NCI-H2196 treated with DMSO at 0.1 percent for 48 hours (cell line): ENCODE measurements around the gene FKTN.
"Not testable (repeated sequence)": the region's sequence is repeated elsewhere in the genome, so short reads cannot be mapped to it uniquely, and the experiment has no call there.

Experiments
- DNase-seq: peaks from one replicate; lab custom pipeline; 2025; ENCODE audit not compliant: unreplicated experiment; lab: John Stamatoyannopoulos, UW

FKTN gene

GRCh38 chr9:105557804-105558610 lies at the start of gene FKTN:
Gene FKTN, plus strand, starts transcription at chr9:105558131. Its CDS starts 16,902 bp downstream, at chr9:105575033.
- DNase-seq: peak; percentile 63

- DNase-seq: no peak
These were observed 49.4 kb upstream of the FKTN start for GRCh38 chr9:105508530-105508929.

- DNase-seq: no peak
These were observed 47.9 kb upstream of the FKTN start for GRCh38 chr9:105510024-105510423.

GRCh38 chr9:105511446-105511845 lies 46.5 kb upstream of the FKTN start:
- no peak for DNase-seq

GRCh38 chr9:105515811-105516413 lies 42.0 kb upstream of the FKTN start:
- no peak for DNase-seq

- not testable (repeated sequence) for DNase-seq
These were observed 38.1 kb upstream of the FKTN start for GRCh38 chr9:105519710-105520369.

- not testable (repeated sequence) for DNase-seq
These were observed 36.9 kb upstream of the FKTN start for GRCh38 chr9:105520992-105521391.

GRCh38 chr9:105522618-105523385 lies 35.1 kb upstream of the FKTN start:
- not testable (repeated sequence) for DNase-seq

- DNase-seq: no peak
These were observed 26.4 kb upstream of the FKTN start for GRCh38 chr9:105531530-105531929.

GRCh38 chr9:105535920-105536668 lies 21.8 kb upstream of the FKTN start:
- DNase-seq: no peak

GRCh38 chr9:105539452-105539851 lies 18.5 kb upstream of the FKTN start:
- DNase-seq: no peak

- no peak for DNase-seq
These were observed 16.1 kb upstream of the FKTN start for GRCh38 chr9:105541838-105542237.

- no peak for DNase-seq
These were observed 3.9 kb upstream of the FKTN start for GRCh38 chr9:105554042-105554441.

GRCh38 chr9:105572455-105572854 lies 14.5 kb downstream of the FKTN start:
- DNase-seq: no peak

GRCh38 chr9:105579952-105580351 lies 22.0 kb downstream of the FKTN start:
- DNase-seq: not testable (repeated sequence)

GRCh38 chr9:105581550-105581949 lies 23.6 kb downstream of the FKTN start:
- DNase-seq: not testable (repeated sequence)

GRCh38 chr9:105593145-105593544 lies 35.2 kb downstream of the FKTN start:
- no peak for DNase-seq

- peak; percentile 52 for DNase-seq
These were observed 51.0 kb downstream of the FKTN start for GRCh38 chr9:105608721-105609598.

- DNase-seq: no peak
These were observed 63.1 kb downstream of the FKTN start for GRCh38 chr9:105621001-105621400.
